22Rv1 (cell line): ENCODE data around the gene TMEM62.

Source experiments
- CTCF ChIP-seq: fragments of 450-650 bp; IDR thresholded peaks from 2 replicates; pipeline ENCODE4 v1.5.1; 2017; ENCODE audit warnings: mild to moderate bottlenecking
- ZFX ChIP-seq: fragments of 450-650 bp; IDR thresholded peaks from 2 replicates; pipeline ENCODE4 v1.6.1; 2017; ENCODE audit warnings: antibody characterized with exemption, borderline replicate concordance

- TF ChIP-seq CTCF (no peak), ZFX (no peak)
These were observed 74.9 kb downstream of the TMEM62 start for GRCh38 chr15:43208052-43209002.
